Measurements from ENCODE around the gene ISYNA1.

- TF ChIP-seq FOXK2 (IDR thresholded peaks at IDR 0.05) = no peak
- TF ChIP-seq SREBF2 (IDR thresholded peaks at IDR 0.05; ENCODE audit: low read length) = no peak
- TF ChIP-seq BHLHE40 (IDR thresholded peaks at IDR 0.05; ENCODE audit: borderline replicate concordance in 1 of 2, low read depth in 2 of 2, low read length in 1 of 2) = no peak
- no peak for TF ChIP-seq REST (IDR thresholded peaks at IDR 0.05; ENCODE audit: low read depth, low read length)
- TF ChIP-seq POLR2A (IDR thresholded peaks at IDR 0.05; ENCODE audit: low read depth, low read length) = no peak
- TF ChIP-seq SP1 (IDR thresholded peaks at IDR 0.05; ENCODE audit: low read depth, low read length) = no peak
- no peak for TF ChIP-seq YY1 (IDR thresholded peaks at IDR 0.05; ENCODE audit: low read depth, low read length)
- no peak for TF ChIP-seq ATF3 (IDR thresholded peaks at IDR 0.05; ENCODE audit: borderline replicate concordance, extremely low read depth, low read depth, low read length)
- no peak for TF ChIP-seq RFX5 (IDR thresholded peaks at IDR 0.05; ENCODE audit: low read depth, low read length)
- TF ChIP-seq RAD21 (IDR thresholded peaks at IDR 0.05; ENCODE audit: insufficient read depth, low read depth, low read length) = no peak
- TF ChIP-seq CTCF (IDR thresholded peaks at IDR 0.05 in 2 of 3, conservative IDR thresholded peaks at IDR 0.05 in 1 of 3; ENCODE audit: control insufficient read depth in 2 of 3, extremely low read depth in 1 of 3, insufficient read depth in 1 of 3, low read depth in 3 of 3, low read length in 3 of 3) = no peak
- TF ChIP-seq SMC3 (IDR thresholded peaks at IDR 0.05; ENCODE audit: borderline replicate concordance, low read length) = no peak
Observed at GRCh38 chr19:18424890-18425514, 12.9 kb downstream of the ISYNA1 start.
